NCI-H82 treated with DMSO at 0.1 percent for 48 hours (cell line): ENCODE results near the gene HDGFL2.
"Not testable (repeated sequence)": the region's sequence is repeated elsewhere in the genome, so short reads cannot be mapped to it uniquely, and the experiment has no call there.

Source experiments
- DNase-seq: peaks from one replicate; lab custom pipeline; 2025; ENCODE audit not compliant: unreplicated experiment; lab: John Stamatoyannopoulos, UW

HDGFL2 gene

DNA sequence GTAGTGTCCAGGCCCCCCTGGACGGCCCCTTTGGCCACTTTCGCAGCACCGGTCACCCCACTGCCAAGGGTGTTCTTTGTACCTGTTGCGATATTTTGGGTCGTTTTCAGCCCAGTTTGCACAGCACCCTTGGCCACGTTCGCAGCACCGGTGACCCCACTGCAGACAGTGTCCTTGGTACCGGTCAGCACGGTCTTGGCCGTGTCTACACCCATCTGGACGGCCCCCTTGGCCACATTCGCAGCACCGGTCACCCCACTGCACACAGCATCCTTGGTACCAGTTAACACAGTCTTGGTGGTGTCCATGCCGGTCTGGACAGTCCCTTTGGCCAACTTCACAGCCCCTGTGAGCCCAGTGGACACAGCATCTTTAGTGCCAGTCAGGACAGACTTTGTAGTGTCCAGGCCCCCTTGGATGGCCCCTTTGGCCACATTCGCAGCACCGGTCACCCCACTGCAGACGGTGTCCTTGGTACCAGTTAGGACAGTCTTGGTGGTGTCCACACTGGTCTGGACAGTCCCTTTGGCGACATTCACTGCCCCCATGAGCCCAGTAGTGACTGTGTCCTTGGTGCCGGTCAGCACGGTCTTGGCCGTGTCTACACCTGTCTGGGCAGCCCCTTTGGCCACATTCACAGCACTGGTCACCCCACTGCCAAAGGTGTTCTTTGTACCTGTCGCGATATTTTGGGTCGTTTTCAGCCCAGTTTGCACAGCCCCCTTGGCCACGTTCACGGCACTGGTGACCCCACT lies 39.4 kb downstream of the HDGFL2 start:
- no peak for DNase-seq

DNA sequence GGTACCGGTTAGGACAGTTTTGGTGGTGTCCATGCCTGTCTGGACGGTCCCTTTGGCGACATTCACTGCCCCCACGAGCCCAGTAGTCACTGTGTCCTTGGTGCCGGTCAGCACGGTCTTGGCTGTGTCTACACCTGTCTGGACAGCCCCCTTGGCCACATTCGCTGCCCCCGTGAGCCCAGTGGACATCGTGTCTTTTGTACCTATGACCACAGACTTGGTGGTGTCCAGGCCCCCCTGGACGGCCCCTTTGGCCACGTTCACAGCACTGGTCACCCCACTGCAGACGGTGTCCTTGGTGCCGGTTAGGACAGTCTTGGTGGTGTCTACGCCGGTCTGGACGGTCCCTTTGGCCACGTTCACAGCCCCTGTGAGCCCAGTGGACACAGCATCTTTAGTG lies 40.0 kb downstream of the HDGFL2 start:
- no peak for DNase-seq

DNA sequence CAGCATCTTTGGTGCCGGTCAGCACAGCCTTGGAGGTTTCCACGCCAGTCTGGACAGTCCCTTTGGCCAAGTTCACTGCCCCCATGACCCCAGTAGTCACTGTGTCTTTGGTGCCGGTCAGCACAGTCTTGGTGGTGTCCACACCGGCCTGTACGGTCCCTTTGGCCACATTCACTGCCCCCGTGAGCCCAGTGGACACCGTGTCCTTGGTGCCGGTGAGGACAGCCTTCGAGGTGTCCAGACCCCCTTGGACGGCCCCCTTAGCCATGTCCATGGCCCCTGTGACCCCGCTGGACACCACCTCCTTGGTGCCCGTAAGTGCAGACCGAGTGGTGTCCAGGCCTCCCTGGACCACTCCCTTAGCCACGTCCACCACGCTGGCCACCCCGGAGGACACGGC lies 41.2 kb downstream of the HDGFL2 start:
- no peak for DNase-seq

DNA sequence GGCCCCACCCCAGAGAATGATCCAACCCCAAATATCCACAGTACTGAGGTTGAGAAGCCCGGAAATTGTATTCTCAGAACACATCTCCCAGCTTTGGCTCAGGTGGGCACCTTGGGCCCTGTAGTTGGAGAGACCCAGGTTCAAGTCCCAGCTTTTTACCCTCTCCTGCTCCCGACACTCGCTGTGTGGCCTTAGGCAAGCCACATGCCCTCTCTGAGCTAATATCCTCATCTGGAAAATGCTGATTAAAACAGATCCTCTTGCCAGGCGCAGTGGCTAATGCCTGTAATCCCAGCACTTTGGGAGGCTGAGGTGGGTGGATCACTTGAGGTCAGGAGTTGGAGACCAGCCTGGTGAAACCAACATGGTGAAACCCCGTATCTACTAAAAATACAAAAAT lies 43.6 kb downstream of the HDGFL2 start:
- no peak for DNase-seq

DNA sequence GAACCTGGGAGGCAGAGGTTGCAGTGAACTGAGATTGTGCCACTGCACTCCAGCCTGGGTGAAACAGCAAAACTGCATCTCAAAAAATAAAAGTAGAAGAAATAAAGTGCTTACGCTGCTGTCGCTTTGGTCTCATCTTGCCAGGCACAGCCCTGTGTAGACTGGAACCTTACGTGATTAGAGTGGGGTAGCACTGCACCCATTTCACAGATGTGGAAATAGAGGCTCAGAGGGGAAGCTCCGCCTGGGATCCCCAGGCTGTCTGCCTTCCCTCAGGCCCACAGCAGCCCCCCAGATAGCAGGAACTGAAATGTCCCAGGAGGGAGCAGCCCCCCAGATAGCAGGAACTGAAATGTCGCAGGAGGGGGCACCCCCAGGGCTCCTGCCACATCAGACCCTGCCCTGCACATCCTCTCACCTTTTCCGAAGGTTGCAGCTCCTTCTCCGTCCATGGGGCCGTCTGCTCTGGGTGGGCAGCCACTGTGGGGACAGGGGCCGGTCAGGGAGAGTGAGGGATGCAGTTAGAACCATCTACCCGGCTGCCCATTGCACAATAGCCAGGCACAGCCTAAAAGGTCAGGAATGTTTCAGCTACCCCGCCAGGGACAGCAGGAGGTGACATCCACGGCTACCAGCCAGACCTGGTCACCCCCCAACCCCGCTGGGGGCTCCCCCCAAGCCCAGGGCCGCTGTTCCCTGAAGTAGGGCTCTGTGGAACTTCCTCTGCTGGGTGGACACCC lies 44.3 kb downstream of the HDGFL2 start:
- DNase-seq, result no peak

DNA sequence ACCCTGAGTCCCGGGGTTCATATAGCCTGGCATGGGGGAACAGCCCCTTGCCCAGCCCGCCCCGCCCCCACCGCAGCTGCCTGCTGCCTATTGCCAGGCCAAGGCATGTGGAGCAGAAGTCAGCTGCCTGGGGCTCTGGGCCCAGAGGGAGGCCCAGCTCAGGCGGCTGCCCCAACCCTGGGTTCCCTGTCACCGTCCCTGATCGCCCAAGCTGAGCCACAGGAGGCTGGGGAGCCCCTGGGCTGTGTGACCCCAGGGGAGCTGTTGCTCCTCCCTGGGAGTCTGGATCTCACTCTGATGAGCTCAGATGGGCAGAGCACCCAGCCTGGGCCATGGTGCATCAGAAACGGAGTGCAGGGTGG lies 44.8 kb downstream of the HDGFL2 start:
- no peak for DNase-seq

DNA sequence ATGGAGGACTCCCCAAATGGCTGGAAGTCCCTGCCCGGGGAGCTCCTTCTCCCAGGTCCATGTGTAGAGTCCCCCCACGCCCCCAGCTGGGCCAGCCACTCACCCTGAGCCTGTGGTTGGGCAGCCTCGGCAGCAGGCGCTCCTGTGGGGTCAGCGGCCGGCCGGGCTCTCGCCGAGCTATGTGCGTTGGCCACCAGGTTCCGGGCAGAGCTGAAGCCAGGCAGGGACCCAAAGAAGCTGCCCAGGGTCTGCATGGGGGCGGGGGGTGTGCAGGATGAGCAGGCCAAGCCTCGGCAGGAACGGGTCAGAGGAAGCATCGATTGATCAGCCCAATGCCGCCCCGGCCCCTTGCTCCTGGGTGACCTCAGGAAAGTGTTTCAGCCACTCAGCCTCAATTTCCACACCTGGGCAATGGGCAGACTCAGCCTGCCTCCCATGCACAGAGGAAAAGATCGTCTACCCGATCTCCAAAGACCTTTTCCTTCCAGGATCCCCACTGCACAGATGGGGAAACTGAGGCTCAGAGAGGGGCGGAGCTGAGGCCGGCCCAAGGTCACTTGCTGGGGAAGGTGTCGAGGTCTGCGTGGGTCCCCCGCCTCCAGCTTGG lies 45.5 kb downstream of the HDGFL2 start:
- no peak for DNase-seq

DNA sequence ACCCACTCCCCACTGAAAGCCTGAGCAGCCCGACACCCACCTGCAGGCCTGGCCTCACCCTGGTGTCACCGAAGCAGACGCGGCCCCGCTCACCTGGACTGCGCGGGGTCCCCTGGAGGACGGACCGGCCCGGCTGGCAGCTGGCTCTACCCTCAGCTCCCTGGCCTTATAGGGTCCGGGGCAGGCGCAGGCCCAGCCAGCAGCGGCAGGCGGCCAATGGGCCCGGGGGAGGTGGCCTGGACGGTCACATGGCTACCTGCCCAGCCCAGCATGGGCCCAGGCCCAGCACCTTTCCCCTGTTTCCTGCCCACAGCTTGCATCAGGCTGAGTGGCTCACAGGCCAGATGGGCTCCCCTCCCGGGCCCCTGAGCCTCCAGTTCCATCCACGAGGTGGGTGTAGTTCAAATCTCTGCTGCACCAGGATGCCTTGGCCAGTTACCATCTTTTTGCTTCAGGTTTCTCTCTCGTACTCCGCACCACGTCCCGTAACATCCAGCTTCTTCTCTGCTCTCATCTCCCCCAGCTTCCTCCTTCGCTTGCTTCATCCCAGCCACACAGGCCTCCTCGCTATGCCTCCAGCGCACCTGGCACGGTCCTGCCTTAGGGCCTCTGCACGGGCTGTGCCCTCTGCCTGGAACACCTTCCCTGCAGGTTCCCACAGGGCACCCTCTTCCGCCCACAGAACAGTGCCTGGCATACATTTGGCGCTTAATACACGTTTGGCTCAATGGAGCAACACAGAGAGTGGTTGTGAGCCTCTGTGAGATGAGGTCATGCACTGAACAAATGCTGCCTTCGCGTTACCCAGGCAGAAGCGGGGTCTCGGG lies 46.5 kb downstream of the HDGFL2 start, which contains the start of gene PLIN4:
TSS of gene PLIN4 (minus strand) at position 142 of the 827 bp plus-strand sequence. CDS start 214 bp downstream, outside the sequence.
- no peak for DNase-seq

DNA sequence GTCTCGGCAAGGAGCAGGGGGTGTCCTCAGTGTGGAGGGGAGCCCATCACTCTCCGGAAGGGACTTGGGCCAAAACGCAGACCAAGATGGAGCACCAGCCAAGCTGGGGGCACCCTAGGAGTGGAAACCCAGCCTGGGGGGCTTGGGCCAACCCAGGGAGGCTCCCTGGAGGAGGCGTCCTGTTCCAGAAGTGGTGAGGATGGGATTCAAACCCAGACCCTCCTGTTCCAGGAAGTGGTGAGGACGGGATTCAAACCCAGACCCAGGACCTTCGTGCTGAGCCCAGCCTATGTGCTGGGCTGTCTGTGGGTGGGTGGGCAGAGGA lies 47.0 kb downstream of the HDGFL2 start:
- DNase-seq, result no peak

DNA sequence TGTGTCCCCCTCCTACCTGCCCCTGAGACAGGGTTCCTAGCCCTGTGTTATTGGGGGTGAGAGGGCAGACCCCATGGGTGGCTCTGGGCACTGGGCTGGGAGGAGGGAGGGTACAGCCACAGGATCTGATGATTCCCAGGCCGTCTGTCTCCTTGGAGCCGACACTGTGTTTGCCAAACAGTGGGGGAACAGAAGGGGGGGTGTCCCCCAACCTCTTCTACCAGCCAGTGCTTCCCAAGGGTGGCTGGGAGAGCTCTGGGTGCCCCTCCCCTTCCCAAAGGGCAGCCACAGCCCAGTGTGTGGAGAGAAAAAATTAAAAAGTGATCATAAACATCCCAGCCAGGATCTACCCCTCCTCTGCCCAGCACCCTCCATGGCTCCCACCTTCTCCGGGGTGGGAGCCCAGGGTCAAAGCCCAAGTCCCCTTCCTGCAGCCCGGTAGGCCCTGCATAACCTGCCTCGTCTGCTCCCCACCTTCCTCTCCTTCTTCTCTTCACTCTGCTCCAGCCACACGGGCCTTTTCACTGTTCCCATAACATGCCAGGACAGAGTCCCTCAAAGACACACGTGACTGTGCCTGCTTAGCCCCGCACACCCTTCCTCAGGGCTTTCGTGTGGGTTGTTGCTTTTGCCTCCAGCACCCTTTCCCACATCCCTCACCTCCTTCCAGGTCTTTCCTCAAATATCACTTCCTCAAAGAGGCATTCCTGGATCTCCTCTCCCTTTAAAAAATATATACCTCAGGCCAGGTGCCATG lies 47.6 kb downstream of the HDGFL2 start:
- DNase-seq, result no peak

DNA sequence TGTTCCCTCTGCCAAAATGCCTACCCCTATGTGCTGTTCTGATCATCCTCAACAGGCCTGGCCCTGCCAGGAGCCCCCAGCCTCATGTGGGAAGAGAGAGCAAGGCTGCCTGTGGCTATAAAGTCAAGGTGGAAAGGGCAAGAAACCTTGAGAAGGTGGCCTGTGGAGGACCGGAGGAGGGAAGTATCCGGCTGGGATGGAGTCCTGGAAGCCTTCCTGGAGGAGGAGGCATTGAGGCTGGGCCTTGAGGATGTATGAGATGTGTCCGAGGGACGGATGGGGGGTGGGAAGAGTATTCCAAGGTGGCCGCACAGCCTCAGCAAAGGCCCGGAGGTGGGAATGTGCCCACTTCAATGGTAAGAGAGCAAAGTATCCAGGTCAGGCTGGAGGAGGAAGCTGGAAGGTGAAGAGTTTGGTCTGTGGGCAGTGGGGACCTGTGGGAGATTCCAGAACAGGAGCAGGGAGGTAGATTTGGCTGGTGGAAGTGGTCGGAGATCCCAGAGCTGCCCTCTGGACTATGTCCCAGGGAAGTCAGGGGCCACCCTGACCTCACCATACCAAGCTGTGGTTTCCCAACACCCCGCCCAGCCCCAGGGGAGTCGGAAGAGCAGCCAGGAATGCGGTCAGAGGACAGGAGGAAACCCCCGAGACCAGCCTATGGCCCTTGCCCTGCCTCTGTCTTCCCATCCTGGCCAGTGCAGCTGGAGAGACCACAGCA lies 49.2 kb downstream of the HDGFL2 start:
- no peak for DNase-seq

DNA sequence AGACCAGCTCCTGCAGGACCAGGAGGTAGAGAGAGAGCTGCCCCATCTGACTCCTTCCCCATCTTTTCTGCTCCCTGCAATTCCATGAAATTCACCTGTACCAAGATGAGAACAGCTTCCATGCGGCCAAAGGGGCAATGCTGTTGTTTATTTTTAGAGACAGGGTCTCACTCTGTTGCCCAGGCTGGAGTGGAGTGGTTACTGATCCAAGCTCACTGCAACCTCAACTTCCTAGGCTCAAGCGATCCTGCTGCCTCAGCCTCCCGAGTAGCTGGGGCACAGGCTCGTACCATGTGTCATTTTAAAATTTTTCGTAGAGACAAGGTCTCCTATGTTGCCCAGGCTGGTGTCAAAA lies 49.8 kb downstream of the HDGFL2 start:
- no peak for DNase-seq

DNA sequence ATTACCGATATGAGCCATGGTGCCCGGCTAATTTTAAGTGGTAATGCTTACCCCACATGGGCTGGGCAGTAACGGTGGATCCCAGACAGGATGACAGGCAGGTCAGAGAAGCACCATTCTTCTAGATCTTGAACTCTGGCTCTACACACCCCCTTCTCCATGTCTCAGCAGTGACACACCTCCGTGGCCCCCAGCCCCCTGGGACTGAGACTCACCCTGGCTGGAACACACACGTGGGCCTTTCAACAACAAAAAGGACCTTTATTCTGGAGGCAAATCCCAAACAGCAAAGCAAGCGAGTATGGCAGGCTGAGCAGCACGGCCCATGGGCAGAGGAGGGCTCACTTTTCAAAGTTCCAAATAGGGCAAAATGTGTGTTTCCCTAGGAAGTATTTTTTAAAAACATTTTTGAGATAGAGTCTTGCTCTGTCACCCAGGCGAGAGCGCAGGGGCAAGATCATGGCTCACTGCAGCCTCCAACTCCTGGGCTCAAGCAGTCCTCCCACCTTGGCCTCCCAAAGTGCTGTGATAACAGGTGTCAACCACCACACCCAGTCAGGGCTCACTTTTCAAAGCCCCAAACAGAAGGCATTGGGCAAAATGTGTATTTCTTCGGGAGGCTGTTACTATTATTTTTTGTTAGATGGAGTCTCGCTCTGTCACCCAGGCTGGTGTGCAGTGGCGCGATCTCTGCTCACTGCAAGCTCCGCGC lies 50.4 kb downstream of the HDGFL2 start:
- no peak for DNase-seq

DNA sequence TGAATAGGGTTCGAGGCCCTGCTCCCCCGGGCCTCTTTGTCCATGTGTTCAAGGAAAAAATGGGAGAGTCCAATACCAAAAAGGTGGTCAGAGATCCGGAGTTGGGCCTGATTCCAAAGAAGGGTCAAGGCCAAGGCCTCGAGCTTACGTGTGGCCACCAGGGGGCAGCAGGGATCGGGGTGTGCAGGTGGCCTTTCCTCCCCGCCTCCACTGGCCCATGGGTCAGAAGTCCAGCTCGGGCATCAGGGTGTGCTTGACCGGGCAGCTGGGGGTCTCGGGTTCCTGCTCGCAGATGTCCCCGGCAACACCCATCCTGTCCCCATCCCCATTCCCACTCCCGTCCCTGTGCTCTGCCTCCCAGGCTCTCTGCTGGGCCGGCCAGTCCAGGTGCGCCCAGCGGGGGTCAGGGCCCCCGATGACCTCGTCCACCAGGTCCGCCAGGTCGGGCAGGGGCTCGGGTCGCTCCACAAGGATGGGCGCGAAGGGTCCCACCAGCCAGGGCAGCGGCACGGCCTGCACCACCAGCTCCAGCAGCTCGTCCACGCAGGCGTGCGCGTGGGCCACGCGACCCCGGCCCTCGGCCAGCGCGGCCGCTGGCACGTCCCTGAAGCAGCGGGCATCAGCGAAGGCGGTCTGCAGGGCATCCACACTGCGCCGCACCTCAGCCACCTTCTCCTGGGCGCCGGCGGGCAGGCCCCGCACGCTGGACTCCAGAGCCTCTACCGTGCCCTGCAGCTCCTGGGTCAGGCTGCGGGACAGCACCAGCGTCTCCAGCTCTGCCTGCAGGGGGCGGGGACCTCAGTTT lies 51.4 kb downstream of the HDGFL2 start:
- DNase-seq, result no peak

DNA sequence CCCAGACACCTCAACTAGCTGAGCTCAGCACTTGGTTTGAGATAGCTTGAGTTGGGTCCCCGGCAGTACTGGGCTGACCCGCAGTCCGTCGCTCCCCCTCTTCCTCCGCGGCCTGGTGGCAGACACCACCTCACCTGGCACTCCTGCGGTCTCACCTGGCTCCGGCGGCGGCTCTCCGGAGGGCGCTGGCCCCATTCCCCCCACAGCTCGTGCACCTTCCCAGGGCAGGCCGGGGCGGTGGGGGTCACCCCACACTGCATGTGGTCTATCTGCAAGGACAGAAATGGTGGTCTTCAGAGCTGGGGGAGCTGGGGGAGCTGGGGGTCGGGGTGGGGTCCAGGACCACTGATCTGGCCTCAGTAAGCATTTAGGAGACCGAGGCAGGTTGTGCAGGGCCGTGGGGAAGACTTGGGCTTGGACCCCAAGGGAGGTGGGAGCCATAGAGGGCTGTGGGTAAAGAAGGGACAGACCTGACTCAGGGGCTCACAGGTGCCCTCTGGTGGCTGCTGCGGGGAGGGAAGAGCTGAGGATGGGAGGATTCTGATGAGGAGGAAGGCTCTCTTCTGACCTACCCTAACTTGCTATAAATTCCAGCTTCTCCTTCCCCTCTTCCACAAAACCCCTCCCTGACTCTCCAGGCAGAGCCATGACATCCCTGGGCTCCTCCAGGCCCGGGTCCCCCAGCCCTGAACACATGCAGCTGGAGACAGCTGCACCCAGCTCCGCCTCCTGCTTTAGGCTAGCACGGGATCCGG lies 52.9 kb downstream of the HDGFL2 start:
- DNase-seq, result no peak

DNA sequence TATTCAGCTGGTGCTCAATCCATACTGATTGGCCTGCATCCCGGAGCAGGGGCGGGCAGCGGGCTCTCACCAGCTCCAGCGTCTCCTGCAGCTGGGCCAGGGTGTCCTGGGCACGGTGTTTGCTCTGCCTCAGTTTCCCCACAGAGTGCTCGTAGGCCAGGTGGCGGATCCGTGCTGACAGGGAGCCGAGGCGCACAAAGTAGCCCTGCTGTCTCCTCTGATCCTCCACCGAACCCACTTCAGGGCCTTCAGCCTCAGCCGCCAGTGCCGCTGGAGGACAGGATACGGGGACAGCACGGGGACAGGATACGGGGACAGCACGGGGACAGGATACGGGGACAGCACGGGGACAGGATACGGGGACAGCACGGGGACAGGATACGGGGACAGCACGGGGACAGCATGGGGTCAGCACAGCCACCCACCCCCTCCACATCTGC lies 53.5 kb downstream of the HDGFL2 start:
- DNase-seq, result no peak

DNA sequence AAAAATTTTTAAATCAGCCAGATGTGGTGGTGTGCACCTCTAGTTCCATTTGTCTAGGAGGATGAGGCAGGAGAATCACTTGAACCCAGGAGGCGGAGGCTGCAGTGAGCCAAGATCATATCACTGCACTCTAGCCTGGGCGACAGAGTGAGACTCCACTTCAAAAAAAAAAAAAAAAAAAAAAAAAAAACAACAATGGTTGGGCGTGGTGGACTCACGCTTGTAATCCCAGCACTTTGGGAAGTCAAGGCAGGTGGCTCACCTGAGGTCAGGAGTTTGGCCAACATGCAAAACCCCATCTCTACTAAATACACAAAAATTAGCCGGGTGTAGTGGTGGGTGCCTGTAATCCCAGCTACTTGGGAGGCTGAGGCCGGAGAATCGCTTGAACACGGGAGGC lies 55.3 kb downstream of the HDGFL2 start:
- not testable (repeated sequence) for DNase-seq

DNA sequence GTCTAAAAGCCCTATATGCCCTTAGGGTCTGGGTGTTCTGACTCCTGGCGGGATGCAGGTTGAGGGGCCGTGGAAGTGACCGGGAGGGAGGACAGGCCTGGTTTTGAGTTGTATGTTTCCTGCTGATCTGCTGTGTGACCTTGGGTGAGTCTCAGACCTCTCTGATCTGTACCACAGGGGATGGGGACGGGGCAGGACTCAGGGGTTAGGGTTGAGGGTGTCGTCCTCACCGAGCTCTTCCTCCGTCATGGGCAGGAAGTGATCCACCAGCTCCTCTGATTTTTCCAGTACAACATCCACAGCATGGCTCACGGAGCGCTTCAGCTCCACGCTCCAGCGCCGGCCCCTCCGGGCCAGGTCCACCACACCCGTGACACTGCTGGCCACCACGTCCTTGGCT lies 56.7 kb downstream of the HDGFL2 start:
- DNase-seq, result no peak
